Mucosa of stomach (tissue), 1 donor: ENCODE measurements around the gene SERPINB10.

Source experiments
- H3K27me3 ChIP-seq: one replicate; pipeline ENCODE4 v1.7.0; 2013; ENCODE audit warnings: mild to moderate bottlenecking, low read length; ENCODE audit not compliant: control insufficient read depth, insufficient read depth
- H3K36me3 ChIP-seq: one replicate; pipeline ENCODE4 v1.7.0; 2013; ENCODE audit warnings: low read length; ENCODE audit not compliant: control insufficient read depth, insufficient read depth
- H3K4me1 ChIP-seq: one replicate; pipeline ENCODE4 v1.7.0; 2013; ENCODE audit warnings: mild to moderate bottlenecking, low read length; ENCODE audit not compliant: control insufficient read depth, insufficient read depth
- H3K4me3 ChIP-seq: one replicate; pipeline ENCODE4 v1.7.0; 2013; ENCODE audit warnings: low read length
- H3K9ac ChIP-seq: one replicate; pipeline ENCODE4 v1.7.0; 2013; ENCODE audit warnings: mild to moderate bottlenecking, low read length, moderate library complexity
- H3K9me3 ChIP-seq: one replicate; pipeline ENCODE4 v1.7.0; 2013; ENCODE audit warnings: mild to moderate bottlenecking, low read length, moderate library complexity; ENCODE audit not compliant: control insufficient read depth
- donor health status: Pancreatic carcinoma.

Gene SERPINB10

GRCh38 chr18:63907664-63908063 lies at the start of gene SERPINB10:
Gene SERPINB10 (plus strand): TSS chr18:63907958. CDS start chr18:63915511, 7,553 bp downstream.
- H3K9ac ChIP-seq, result no peak within 1 kb of the TSS
- H3K4me1 ChIP-seq, result no peaks in the 10 kb centered on the region
- no peaks in the 10 kb centered on the region for H3K9me3 ChIP-seq
- H3K36me3 ChIP-seq, result no peaks in the 10 kb centered on the region
- H3K4me3 ChIP-seq, result no peak within 1 kb of the TSS
- no peaks in the 10 kb centered on the region for H3K27me3 ChIP-seq

- Histone ChIP-seq H3K4me1 (peaks cover 14% of the 10 kb centered on the region), H3K9me3 (no peaks in the 10 kb centered on the region), H3K36me3 (no peaks in the 10 kb centered on the region), H3K4me3 (no peak overlapping the region), H3K27me3 (no peaks in the 10 kb centered on the region), H3K9ac (no peak overlapping the region)
These were observed 49.3 kb upstream of the SERPINB10 start for GRCh38 chr18:63858456-63858855.

- Histone ChIP-seq H3K36me3 (no peaks in the 10 kb centered on the region), H3K27me3 (no peaks in the 10 kb centered on the region), H3K4me3 (no peak overlapping the region), H3K9ac (no peak overlapping the region), H3K9me3 (no peaks in the 10 kb centered on the region), H3K4me1 (peaks cover 14% of the 10 kb centered on the region)
These were observed 47.8 kb upstream of the SERPINB10 start for GRCh38 chr18:63859781-63860475.

- H3K4me1 ChIP-seq, result peaks cover 14% of the 10 kb centered on the region
- no peak overlapping the region for H3K4me3 ChIP-seq
- H3K27me3 ChIP-seq, result no peaks in the 10 kb centered on the region
- no peaks in the 10 kb centered on the region for H3K9me3 ChIP-seq
- H3K9ac ChIP-seq, result no peak overlapping the region
- H3K36me3 ChIP-seq, result no peaks in the 10 kb centered on the region
These were observed 47.2 kb upstream of the SERPINB10 start for GRCh38 chr18:63860531-63860930.

- Histone ChIP-seq H3K9ac (no peak overlapping the region), H3K4me3 (no peak overlapping the region), H3K36me3 (no peaks in the 10 kb centered on the region), H3K27me3 (no peaks in the 10 kb centered on the region), H3K4me1 (no peaks in the 10 kb centered on the region), H3K9me3 (no peaks in the 10 kb centered on the region)
These were observed 40.2 kb upstream of the SERPINB10 start for GRCh38 chr18:63867368-63868125.

GRCh38 chr18:63868546-63868945 lies 39.2 kb upstream of the SERPINB10 start:
- H3K9me3 ChIP-seq, result no peaks in the 10 kb centered on the region
- no peaks in the 10 kb centered on the region for H3K27me3 ChIP-seq
- no peak overlapping the region for H3K9ac ChIP-seq
- no peaks in the 10 kb centered on the region for H3K36me3 ChIP-seq
- no peaks in the 10 kb centered on the region for H3K4me1 ChIP-seq
- no peak overlapping the region for H3K4me3 ChIP-seq

- H3K9me3 ChIP-seq, result no peaks in the 10 kb centered on the region
- no peak overlapping the region for H3K4me3 ChIP-seq
- H3K36me3 ChIP-seq, result no peaks in the 10 kb centered on the region
- no peak overlapping the region for H3K9ac ChIP-seq
- H3K4me1 ChIP-seq, result no peaks in the 10 kb centered on the region
- H3K27me3 ChIP-seq, result no peaks in the 10 kb centered on the region
These were observed 38.4 kb upstream of the SERPINB10 start for GRCh38 chr18:63869374-63869773.

GRCh38 chr18:63869851-63870250 lies 37.9 kb upstream of the SERPINB10 start:
- H3K27me3 ChIP-seq, result no peaks in the 10 kb centered on the region
- H3K36me3 ChIP-seq, result no peaks in the 10 kb centered on the region
- H3K4me3 ChIP-seq, result no peak overlapping the region
- no peaks in the 10 kb centered on the region for H3K4me1 ChIP-seq
- no peak overlapping the region for H3K9ac ChIP-seq
- H3K9me3 ChIP-seq, result no peaks in the 10 kb centered on the region

GRCh38 chr18:63871836-63872235 lies 35.9 kb upstream of the SERPINB10 start:
- Histone ChIP-seq H3K36me3 (no peaks in the 10 kb centered on the region), H3K27me3 (no peaks in the 10 kb centered on the region), H3K9me3 (no peaks in the 10 kb centered on the region), H3K9ac (no peak overlapping the region), H3K4me1 (no peaks in the 10 kb centered on the region), H3K4me3 (no peak overlapping the region)

GRCh38 chr18:63872586-63872985 lies 35.2 kb upstream of the SERPINB10 start:
- Histone ChIP-seq H3K36me3 (no peaks in the 10 kb centered on the region), H3K4me1 (peaks cover 4% of the 10 kb centered on the region), H3K4me3 (no peak overlapping the region), H3K9ac (no peak overlapping the region), H3K9me3 (no peaks in the 10 kb centered on the region), H3K27me3 (no peaks in the 10 kb centered on the region)

GRCh38 chr18:63878343-63878742 lies 29.4 kb upstream of the SERPINB10 start:
- H3K9ac ChIP-seq, result no peak overlapping the region
- no peaks in the 10 kb centered on the region for H3K9me3 ChIP-seq
- H3K4me3 ChIP-seq, result no peak overlapping the region
- no peaks in the 10 kb centered on the region for H3K27me3 ChIP-seq
- H3K36me3 ChIP-seq, result no peaks in the 10 kb centered on the region
- H3K4me1 ChIP-seq, result peaks cover 11% of the 10 kb centered on the region

GRCh38 chr18:63878925-63879324 lies 28.8 kb upstream of the SERPINB10 start:
- H3K9me3 ChIP-seq, result no peaks in the 10 kb centered on the region
- no peaks in the 10 kb centered on the region for H3K27me3 ChIP-seq
- no peak overlapping the region for H3K4me3 ChIP-seq
- peaks cover 11% of the 10 kb centered on the region for H3K4me1 ChIP-seq
- H3K9ac ChIP-seq, result no peak overlapping the region
- no peaks in the 10 kb centered on the region for H3K36me3 ChIP-seq
